ENCODE results near the gene STIMATE. TPM values are rescaled to one million over a fixed set of nuclear protein-coding genes. Genes with fewer than 3 reads are reported as not detected.

The STIMATE gene
- total RNA-seq, 2 experiments from 2014 or later: 18.1 to 19.0 TPM

- H3K4me3 ChIP-seq (ENCODE audit: low read depth, low read length, poor library complexity, severe bottlenecking): no peak overlapping the region
- no peak overlapping the region for H3K4me2 ChIP-seq (ENCODE audit: low read length)
- H3K79me2 ChIP-seq (ENCODE audit: insufficient read depth, low read depth, low read length): no peaks in the 10 kb centered on the region
- CTCF ChIA-PET (ENCODE audit: unreplicated experiment): interaction anchor here (0.9 kb wide), 1 partner anchor 9 kb away, joined by 3 read pairs; no protein-coding TSS in a partner anchor
- peaks cover 9% of the 10 kb centered on the region; the same call in 1 of the 2 replicates for H3K36me3 ChIP-seq (ENCODE audit: insufficient read depth, low read length)
- BruUV-seq (replicated peaks): no TSS peak
- no peaks in the 10 kb centered on the region for H4K20me1 ChIP-seq (ENCODE audit: insufficient read depth, low read length)
- H3K9me2 ChIP-seq (ENCODE audit: insufficient read depth, low read length): no peaks in the 10 kb centered on the region
- H3K27ac ChIP-seq (ENCODE audit: low read depth, low read length, poor library complexity, severe bottlenecking): no peak overlapping the region
- POLR2A ChIA-PET: no interaction called here
- H2AFZ ChIP-seq (ENCODE audit: low read length): no peak overlapping the region
- no peaks in the 10 kb centered on the region for H3K9me3 ChIP-seq (ENCODE audit: low read length)
- no peaks in the 10 kb centered on the region for H3K4me1 ChIP-seq (ENCODE audit: insufficient read depth, low read length, poor library complexity, severe bottlenecking)
- no peak for DNase-seq (ENCODE audit: low spot score)
- TF ChIP-seq, protein P1, sequence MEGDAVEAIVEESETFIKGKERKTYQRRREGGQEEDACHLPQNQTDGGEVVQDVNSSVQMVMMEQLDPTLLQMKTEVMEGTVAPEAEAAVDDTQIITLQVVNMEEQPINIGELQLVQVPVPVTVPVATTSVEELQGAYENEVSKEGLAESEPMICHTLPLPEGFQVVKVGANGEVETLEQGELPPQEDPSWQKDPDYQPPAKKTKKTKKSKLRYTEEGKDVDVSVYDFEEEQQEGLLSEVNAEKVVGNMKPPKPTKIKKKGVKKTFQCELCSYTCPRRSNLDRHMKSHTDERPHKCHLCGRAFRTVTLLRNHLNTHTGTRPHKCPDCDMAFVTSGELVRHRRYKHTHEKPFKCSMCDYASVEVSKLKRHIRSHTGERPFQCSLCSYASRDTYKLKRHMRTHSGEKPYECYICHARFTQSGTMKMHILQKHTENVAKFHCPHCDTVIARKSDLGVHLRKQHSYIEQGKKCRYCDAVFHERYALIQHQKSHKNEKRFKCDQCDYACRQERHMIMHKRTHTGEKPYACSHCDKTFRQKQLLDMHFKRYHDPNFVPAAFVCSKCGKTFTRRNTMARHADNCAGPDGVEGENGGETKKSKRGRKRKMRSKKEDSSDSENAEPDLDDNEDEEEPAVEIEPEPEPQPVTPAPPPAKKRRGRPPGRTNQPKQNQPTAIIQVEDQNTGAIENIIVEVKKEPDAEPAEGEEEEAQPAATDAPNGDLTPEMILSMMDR (conservative IDR thresholded peaks at IDR 0.05; ENCODE audit: low read length): no peak
- TF ChIP-seq EZH2phosphoT487 (IDR thresholded peaks at IDR 0.05; ENCODE audit: borderline replicate concordance, low read depth, low read length): no peak
- intact Hi-C loops (cut with micrococcal nuclease; ENCODE audit: unreplicated experiment): no loop called here
Measured at GRCh38 chr3:52847726-52848125, 49.6 kb downstream of the STIMATE start.

DNA sequence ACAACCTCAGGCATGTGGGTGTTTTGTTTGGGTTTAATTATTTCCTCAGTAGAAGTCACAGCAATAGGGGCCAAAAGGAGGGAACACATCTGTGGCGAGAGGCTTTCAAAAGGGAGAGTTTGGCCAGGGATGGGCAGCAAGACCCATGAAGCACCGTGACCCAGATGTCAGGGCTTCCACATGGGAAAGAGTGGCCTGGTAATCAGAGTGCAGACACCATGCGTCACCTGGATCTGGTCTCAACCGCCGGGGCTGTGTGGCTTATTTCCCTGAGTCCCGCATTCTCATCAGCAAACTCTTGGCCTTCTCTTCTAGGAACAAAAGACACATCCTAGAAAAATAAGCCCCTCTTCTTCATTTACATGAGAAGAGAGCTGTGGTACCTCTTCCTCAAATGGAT is 50.1 kb downstream of the STIMATE start:
- Histone ChIP-seq H3K79me2 (ENCODE audit: insufficient read depth, low read depth, low read length) (no peaks in the 10 kb centered on the region), H3K9me3 (ENCODE audit: low read length) (no peaks in the 10 kb centered on the region), H2AFZ (ENCODE audit: low read length) (no peak overlapping the region), H3K36me3 (ENCODE audit: insufficient read depth, low read length) (peaks cover 9% of the 10 kb centered on the region; the same call in 1 of the 2 replicates), H3K27ac (ENCODE audit: low read depth, low read length, poor library complexity, severe bottlenecking) (no peak overlapping the region), H3K9me2 (ENCODE audit: insufficient read depth, low read length) (no peaks in the 10 kb centered on the region), H3K4me3 (ENCODE audit: low read depth, low read length, poor library complexity, severe bottlenecking) (no peak overlapping the region), H3K4me1 (ENCODE audit: insufficient read depth, low read length, poor library complexity, severe bottlenecking) (no peaks in the 10 kb centered on the region), H3K4me2 (ENCODE audit: low read length) (no peak overlapping the region), H4K20me1 (ENCODE audit: insufficient read depth, low read length) (no peaks in the 10 kb centered on the region)
- POLR2A ChIA-PET: no interaction called here
- DNase-seq (ENCODE audit: low spot score): no peak
- no peak for TF ChIP-seq EZH2phosphoT487 (IDR thresholded peaks at IDR 0.05; ENCODE audit: borderline replicate concordance, low read depth, low read length)
- TF ChIP-seq, protein P1 (conservative IDR thresholded peaks at IDR 0.05; ENCODE audit: low read length): no peak
- CTCF ChIA-PET (ENCODE audit: unreplicated experiment): no interaction called here
- intact Hi-C loops (cut with micrococcal nuclease; ENCODE audit: unreplicated experiment): no loop called here
- no TSS peak for BruUV-seq (replicated peaks)

GRCh38 chr3:52846432-52846965 is 50.8 kb downstream of the STIMATE start:
- intact Hi-C loops (cut with micrococcal nuclease; ENCODE audit: unreplicated experiment): no loop called here

More at GRCh38 chr3:52846432-52846965, 50.8 kb downstream of the STIMATE start:
- no peak for DNase-seq (ENCODE audit: low spot score)
- H3K27ac ChIP-seq (ENCODE audit: low read depth, low read length, poor library complexity, severe bottlenecking): no peak overlapping the region
- H3K79me2 ChIP-seq (ENCODE audit: insufficient read depth, low read depth, low read length): no peaks in the 10 kb centered on the region
- no peaks in the 10 kb centered on the region for H3K4me1 ChIP-seq (ENCODE audit: insufficient read depth, low read length, poor library complexity, severe bottlenecking)
- no peak overlapping the region for H2AFZ ChIP-seq (ENCODE audit: low read length)
- no peaks in the 10 kb centered on the region for H3K9me3 ChIP-seq (ENCODE audit: low read length)
- no peak overlapping the region for H3K4me3 ChIP-seq (ENCODE audit: low read depth, low read length, poor library complexity, severe bottlenecking)
- TF ChIP-seq EZH2phosphoT487 (IDR thresholded peaks at IDR 0.05; ENCODE audit: borderline replicate concordance, low read depth, low read length): no peak
- H4K20me1 ChIP-seq (ENCODE audit: insufficient read depth, low read length): no peaks in the 10 kb centered on the region
- no peaks in the 10 kb centered on the region for H3K9me2 ChIP-seq (ENCODE audit: insufficient read depth, low read length)
- BruUV-seq (replicated peaks): no TSS peak
- H3K4me2 ChIP-seq (ENCODE audit: low read length): no peak overlapping the region
- peaks cover 4% of the 10 kb centered on the region; the same call in 1 of the 2 replicates for H3K36me3 ChIP-seq (ENCODE audit: insufficient read depth, low read length)
- CTCF ChIA-PET (ENCODE audit: unreplicated experiment): no interaction called here
- POLR2A ChIA-PET: no interaction called here

Measured in OCI-LY7 (cell line).